GM18951 (cell line): ENCODE results near the gene NAMPT.
"Not testable (repeated sequence)": the region's sequence is repeated elsewhere in the genome, so short reads cannot be mapped to it uniquely, and the experiment has no call there.

Experiments used
- POLR2A ChIP-seq: IDR thresholded peaks from 4 replicates; pipeline ENCODE4 v1.6.1; 2011; ENCODE audit warnings: mild to moderate bottlenecking; ENCODE audit not compliant: insufficient read length, insufficient read depth; ENCODE audit errors: extremely low read depth
- in situ Hi-C: fragments of 300-500 bp; cut with MboI; formaldehyde crosslinking; loops from one replicate; pipeline ENCODE4 v1.12.0; 2022; ENCODE audit warnings: low sequenced_read_pairs, mixed read lengths, inconsistent platforms; ENCODE audit not compliant: unreplicated experiment

Gene NAMPT

DNA sequence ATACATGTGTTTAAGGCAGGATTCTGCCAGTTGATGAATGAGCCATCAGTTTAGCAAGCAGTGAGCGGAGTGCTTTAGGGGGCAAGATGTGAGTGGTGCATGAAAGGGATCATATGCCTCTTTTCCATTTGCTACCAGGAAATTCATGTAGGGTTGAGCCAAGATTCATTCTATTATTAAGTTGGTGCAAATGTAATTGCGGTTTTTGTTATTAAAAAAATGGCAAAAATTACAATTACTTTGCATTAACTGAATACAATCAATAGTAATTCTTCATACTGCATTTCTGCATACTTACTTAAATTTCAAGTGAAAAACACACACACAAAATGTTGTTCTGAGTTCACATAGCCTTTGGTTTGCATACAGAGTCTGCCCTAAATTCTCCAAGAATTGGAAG lies 30.1 kb upstream of the NAMPT start:
- no peak for TF ChIP-seq POLR2A
- in situ Hi-C loops: no loop called here

DNA sequence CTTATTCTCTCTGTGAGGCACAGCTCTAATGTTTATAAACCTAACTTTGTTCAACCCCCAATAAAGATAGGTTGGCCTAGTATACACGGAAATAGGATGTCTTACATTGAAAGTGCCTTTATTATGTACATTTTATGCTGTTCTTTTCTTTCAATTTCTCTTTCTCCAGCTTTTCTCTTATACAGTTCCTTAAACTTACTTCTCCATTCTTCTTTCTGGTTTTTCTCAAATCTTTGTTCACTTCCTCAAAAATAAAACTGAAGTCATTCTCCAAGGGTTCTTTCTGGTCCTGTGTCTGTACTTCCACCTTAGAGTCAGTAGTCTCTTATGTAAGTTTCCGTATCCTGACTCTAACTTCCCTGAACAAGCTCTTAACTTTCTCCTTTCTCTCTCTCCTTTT lies 29.2 kb upstream of the NAMPT start:
- in situ Hi-C loops: no loop called here
- no peak for TF ChIP-seq POLR2A

DNA sequence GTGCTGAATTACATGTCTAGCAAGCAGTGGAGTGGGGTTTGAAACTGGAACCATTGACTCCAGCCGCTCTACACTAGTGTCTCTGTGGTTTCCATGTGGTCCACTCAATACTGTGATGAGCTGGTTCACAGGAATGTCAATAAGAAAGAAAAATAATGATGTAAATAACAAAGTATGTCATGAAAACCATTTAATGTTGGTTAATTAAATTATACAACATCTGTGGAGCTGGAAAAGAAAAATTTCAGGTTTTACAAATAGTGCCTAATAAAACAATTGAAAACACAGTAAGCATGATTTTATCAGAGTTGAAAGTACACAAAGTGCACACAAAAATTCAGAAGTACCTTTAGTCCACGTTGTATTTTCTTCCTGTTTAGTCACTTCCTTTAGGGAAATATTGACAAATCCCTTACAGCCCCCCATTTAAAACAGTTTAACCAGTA lies 28.7 kb upstream of the NAMPT start:
- in situ Hi-C loops: no loop called here
- no peak for TF ChIP-seq POLR2A

DNA sequence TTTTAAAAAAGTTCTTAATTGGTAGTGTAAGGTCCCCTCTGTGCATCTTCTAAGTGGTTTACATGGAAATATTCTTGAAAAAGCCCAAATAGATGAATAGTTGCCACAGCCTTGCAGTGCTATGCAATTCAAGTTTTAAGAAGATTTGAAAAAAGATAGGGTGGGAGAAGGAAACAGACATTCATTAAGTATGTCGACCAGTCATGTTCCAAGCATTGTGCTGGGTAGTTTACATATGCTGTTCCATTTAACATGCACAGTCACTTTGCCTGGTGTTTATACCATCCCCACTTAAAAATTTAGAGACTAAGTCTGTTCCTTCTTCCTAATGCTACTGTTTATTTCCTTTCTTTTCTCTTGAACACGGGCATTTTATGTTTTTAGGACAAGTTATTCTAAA lies 28.1 kb upstream of the NAMPT start:
- in situ Hi-C loops: no loop called here
- no peak for TF ChIP-seq POLR2A

GRCh38 chr7:106312099-106312871 lies 27.5 kb upstream of the NAMPT start:
- no peak for TF ChIP-seq POLR2A
- in situ Hi-C loops: no loop called here

DNA sequence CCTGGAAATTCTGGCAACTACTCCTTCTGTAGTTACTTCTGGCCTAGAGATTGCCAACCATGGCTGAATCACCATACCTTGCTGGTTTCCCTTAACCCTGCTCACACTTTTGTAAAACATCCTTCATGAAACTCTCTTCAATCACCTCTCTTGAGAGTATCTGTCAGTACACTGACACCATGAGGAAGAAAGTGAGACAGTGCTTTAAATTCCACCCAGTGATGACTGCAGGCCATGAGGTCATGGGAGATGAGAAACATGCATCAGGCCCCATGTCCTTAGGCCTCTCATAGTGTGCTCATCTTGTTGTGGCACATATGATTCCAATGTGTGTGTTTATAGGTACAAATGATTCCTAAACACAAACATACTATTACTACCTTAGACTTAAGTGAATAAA lies 24.6 kb upstream of the NAMPT start:
- TF ChIP-seq POLR2A: no peak
- in situ Hi-C loops: no loop called here

GRCh38 chr7:106306256-106306655 lies 21.5 kb upstream of the NAMPT start:
- TF ChIP-seq POLR2A: no peak
- in situ Hi-C loops: no loop called here

DNA sequence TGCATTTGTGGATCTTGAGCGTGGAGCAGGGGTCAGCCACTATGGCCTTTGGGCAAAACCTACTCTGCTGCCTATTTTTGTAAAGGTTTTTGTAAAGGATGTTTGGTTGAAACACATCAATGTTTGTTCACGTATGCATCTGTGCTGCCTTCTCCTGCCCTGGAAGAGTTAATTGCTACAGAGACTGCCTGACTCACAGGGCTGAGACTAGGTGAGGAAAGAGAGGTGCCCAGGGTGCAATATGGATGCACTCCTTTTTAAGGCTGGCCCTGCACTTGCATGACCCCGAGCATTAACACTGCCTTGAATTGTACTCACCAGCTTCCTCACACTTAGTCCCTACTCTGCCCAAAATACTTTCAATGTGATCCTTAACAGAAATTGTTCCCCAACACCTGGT lies 20.9 kb upstream of the NAMPT start:
- TF ChIP-seq POLR2A: no peak

GRCh38 chr7:106304568-106304967 lies 19.8 kb upstream of the NAMPT start:
- TF ChIP-seq POLR2A: no peak
- in situ Hi-C loops: no loop called here

More for the DNA sequence above, 20.9 kb upstream of the NAMPT start:
- in situ Hi-C loops: no loop called here

DNA sequence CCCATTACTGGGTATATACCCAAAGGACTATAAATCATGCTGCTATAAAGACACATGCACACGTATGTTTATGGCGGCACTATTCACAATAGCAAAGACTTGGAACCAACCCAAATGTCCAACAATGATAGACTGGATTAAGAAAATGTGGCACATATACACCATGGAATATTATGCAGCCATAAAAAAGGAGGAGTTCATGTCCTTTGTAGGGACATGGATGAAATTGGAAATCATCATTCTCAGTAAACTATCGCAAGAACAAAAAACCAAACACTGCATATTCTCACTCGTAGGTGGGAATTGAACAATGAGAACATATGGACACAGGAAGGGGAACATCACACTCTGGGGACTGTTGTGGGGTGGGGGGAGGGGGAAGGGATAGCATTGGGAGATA lies 13.8 kb upstream of the NAMPT start:
- in situ Hi-C loops: not testable (repeated sequence)

GRCh38 chr7:106298155-106298554 lies 13.4 kb upstream of the NAMPT start:
- in situ Hi-C loops: not testable (repeated sequence)

DNA sequence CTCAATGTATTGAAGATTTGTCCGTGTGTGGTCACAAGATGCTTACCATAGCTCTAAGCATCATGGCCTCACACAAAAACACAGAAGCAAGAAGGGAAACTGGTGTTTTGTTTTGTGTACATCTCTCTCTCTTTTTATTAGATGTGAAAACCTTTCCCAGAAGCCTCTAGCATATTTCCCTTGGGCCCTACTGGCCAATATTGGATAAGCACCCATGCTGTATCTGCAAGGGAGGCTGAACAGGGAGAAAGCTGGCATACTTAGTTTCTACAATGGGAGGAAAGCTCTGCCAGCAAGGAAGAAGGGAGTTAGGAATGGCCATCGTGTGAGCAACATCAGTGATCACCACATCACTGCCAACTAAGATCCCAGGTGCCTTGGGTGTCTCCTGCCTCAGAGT lies 9.6 kb upstream of the NAMPT start:
- TF ChIP-seq POLR2A: no peak
- in situ Hi-C loops: no loop called here

DNA sequence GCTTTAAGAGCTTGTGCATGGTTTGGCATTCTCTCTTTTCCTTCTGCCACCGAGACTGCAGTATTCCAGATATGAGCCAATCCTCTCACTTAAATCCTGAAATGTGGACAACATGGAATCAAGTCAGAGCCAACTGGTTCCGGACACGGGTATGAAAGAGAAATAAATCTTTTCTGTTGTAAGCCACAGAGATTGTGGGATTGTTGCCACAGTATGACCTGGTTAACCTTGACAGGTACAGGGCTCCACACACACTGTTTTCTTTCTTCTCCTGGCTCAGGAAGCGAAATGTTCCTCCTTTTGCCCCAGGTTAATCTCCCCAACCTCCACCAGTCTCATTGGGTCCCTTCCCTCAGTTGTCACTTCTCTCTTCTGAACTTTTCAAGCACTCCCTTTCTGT lies 6.5 kb upstream of the NAMPT start:
- in situ Hi-C loops: no loop called here
- no peak for TF ChIP-seq POLR2A

- in situ Hi-C loops: no loop called here
- TF ChIP-seq POLR2A: no peak
These were observed 5.5 kb upstream of the NAMPT start for GRCh38 chr7:106290319-106290718.

GRCh38 chr7:106289848-106290247 lies 5.1 kb upstream of the NAMPT start:
- no peak for TF ChIP-seq POLR2A
- in situ Hi-C loops: no loop called here

DNA sequence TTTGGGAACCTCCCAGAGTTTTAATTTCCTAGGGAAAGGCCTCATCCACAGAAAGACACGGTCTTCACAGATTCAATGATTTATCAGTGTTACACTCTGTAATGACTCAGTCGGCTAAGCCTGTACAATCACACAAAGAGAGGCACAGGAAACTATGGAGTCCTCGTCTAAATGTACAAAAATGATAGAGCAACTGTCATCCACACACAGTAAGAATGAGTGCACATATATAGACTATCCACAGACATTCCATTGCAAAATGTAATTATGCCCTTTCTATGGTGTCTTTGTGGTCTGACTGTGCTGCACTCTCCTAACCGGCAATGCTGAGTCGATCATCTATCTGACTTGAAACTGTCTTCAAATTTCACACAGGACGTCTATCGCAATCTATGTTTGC lies 3.5 kb upstream of the NAMPT start:
- in situ Hi-C loops: no loop called here
- TF ChIP-seq POLR2A: no peak
